NCI-H1417 treated with DMSO at 0.1 percent for 48 hours (cell line): ENCODE measurements around the gene LRRC4.

Source experiments
- DNase-seq: peaks from one replicate; lab custom pipeline; 2025; lab: John Stamatoyannopoulos, UW

Gene LRRC4

DNA sequence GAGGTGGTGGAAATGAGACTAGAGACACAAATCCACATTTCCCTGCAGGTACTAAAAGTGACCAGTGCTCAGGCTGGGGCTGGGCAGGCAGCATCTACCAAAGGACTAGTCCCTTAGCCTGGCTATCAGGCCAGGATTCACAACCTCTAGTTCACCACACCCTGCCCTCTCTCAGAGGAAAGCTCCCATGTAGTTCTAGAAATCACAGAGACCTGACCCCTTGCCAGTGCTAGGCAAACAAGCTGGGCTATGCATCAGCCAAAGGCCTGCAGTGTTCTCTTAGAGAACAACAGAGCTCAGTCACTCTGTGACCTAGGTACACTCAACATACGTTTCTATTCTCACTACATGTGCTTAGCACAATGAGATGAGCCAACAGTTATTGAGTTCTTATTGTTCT lies 26.7 kb upstream of the LRRC4 start:
- DNase-seq: no peak

DNA sequence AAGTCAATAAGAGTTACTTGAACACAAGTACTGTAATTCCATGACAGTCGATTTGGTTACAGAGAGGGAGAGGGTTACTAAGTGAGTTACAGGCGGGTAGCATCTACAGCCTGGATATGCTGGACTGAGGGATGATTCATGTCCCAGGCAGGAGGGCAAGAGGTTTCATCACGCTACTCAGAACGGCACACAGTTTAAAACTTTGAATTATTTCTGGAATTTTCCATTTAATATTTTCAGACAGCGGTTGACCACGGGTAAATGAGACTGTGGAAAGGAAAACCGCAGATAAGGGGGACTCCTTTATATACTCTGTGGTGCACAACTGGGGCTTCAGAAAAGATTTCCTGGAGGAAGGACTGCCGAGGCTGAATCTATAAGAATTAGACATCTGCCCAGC lies 25.7 kb upstream of the LRRC4 start:
- no peak for DNase-seq

DNA sequence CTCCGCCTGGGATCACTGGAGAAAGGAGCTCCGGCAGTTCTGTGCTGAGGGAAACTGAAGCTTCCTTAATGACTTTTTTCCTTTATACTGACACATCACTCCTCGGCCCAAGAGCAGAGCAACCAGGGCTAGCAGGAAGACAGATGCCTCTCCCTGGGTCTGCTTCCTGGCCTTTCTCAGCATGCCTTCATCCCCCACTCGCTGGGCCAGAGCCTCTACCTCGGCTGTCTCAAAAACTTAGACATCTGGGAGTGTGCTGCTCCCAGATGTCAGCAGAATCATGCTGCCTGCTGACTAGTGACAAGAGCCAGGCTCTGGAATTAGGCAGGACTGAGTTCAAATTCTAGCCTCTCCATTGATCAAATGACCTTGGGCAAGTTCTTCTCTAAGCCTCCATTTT lies 24.4 kb upstream of the LRRC4 start:
- DNase-seq: no peak

DNA sequence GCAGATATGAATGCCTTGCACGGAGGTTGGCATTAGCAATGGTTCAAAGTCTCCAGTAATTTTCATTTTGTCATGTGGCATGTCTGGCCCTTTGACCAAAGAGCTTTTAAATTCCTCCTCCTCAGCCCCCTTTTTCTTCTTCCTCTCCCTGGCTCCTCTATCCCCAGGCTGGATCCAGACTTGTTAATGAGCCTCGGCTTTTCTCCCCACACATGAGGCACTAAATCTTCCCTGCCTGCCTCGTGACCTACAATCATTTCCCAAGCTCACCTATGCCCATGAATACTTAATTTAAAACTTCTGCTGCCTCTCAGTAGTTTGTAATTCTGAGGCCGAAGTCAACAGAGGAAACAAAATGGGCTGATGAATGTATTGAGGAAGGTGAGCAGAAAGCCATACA lies 23.3 kb upstream of the LRRC4 start:
- DNase-seq: no peak

DNA sequence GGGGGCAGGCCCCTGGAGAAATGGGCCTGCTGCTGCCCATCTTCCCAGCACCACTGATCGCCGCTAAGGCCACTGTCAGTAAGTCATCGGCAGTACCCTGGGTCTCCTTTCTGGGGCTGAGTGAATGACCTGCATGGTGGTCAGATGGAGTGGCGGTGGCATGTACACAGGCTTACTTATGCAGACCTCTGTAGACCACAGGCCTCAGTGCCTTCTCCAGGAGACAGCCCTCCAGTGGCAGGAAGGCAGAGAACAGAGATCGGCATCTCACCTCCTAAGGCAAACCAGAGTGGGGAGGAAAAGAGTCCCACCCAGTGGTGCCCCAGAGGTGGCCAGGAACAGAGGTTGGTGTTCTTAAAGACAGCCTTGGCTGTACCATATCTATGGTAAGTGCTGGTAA lies 22.8 kb upstream of the LRRC4 start:
- DNase-seq: no peak

DNA sequence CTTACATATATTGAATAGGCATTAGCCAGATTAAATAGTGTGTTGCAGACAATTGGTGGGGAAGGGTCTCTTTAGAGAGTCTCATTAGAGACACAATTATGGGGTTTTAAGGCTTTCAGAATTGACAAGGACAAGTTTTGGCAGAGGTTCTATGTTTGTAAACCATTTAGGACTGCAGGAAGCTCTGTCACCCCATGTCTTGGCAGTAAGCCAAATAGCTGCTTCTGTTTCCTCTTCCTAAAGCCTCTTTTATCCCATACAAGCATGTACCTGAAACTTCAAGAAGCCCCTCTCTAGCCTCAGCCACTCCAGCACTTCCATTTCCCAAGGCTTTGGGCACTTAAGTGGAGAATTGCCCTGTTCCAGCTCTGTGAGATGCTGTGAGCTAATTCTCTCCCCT lies 21.8 kb upstream of the LRRC4 start:
- peak; percentile 73 for DNase-seq

DNA sequence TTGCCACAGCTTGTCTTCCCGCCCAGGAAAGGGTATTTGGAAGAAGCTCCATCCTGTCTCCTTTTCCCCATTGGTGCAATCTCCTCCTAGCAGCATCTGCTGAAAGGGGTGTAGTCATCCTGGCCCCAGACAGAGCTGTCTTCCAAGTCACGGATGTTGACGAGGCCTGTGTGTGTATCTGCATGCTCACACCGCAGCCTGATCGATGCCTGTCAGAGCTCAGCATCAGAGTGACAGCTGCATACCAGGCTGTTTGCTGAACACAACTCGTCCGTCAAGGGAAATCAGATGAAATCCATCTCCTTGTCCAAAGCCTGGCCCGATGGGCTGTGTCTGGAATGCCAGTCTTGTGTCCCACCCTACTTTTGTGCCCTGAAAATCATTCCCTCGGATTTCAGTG lies 21.2 kb upstream of the LRRC4 start:
- DNase-seq: no peak

DNA sequence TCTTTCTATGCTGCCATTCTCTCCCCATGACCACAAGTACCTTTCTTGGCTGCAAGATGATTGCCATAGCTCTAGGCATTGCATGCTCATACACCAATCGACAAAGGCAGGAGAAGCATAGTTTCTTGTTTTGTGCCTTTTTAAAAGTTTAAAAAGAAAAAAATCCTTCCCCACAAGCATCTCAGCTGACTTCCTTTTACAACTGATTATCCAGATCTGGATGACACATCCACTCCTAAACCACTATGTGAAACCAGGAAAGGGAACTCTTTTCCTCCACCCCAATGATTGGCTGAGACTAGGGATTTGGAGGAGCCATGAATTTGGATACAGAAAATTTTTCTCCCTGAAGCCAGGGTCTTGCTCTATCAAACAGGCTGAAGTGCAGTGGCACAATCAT lies 14.5 kb upstream of the LRRC4 start:
- no peak for DNase-seq

DNA sequence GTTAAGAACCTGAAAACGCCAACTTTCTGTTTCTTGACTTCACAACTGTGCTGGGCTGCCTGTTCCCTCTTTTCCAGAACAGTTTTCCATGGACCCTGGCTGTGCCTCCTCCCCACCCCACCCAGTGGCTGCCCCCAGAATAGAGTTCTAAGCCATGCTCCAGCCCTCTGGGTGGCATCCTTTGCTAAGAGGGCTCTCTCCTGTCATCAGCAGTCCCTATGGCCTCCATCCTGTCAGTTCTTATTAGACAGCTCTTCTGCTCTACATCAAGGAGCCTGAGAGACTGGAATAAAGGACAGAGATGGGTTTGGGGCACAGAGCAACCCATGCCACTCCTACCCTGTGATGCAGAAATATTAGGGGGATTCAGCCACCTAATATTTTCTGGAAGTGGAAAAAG lies 13.9 kb upstream of the LRRC4 start:
- no peak for DNase-seq

DNA sequence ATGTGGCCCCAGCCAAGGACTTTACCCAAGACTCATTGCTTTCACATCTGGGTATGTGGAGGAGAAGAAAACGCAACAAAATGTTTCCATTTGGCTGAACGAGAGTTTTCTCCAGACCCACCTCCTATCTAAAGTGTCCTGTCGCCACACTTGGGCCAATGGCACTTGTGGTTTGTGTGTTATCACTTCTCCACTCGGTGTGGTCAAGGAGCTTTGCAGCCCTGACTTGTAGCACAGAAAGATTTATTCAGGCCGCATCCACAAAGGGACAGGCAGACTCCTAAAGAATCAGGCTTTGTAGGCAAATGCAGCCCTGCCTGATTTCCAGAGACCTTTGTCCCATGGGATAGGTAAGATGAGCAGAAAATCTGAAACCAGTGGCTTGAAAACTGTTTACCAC lies 12.8 kb upstream of the LRRC4 start:
- no peak for DNase-seq

DNA sequence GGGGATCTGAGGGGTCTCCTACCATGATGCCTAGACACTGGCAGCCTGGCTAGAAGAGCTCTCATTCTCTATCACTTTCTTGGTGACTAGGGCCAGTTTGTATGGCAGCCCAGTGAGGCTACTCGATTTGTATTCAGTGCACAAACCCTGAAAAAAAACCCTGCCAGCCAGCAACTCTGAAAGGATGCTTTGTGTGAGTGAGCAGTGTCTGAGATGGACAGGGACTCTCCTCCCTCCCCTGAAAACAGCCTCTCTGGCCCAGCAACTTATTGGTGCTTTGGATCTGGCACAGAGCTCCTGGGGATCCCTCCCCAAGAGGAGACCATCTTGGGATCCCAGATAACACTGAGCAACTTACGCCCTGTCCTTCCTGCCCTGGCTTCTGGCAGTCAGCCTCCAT lies 10.8 kb upstream of the LRRC4 start:
- DNase-seq: no peak

DNA sequence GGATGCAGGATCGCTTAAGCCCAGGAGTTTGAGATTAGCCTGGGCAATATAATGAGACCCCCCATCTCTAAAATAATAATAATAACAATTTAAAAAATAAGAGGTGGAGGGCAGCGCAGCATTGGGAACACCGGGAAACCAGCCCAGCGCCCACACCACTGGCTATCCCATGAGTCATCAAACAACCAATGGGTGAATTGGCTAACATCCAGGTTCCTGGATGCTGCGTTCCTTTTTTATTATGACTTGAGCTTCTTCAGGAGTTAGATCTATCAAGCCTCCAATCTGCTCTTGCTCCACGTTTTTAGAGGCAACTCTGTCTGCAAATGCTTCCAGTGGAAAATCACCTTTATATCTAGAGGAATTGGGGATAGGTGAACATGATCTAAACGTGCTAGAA lies 10.0 kb upstream of the LRRC4 start:
- DNase-seq: no peak

DNA sequence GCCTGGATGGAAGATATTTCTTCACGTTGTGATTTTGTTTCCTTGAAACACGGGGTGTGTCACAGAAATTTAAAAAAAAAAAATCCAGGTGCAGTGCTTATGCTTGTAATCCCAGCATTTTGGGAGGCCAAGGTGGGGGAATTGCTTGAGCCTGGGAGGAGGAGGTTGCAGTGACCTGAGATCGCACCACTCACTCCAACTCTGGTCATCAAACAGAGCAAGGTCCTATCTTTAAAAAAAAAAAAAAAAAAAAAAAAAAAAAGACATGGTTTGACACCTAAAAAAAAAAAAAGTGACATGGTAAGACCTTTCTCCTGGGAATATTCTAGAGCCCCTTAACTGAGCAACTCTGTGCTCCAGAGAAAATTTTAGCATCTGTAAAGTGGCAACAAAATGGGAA lies 9.0 kb upstream of the LRRC4 start:
- DNase-seq: no peak

DNA sequence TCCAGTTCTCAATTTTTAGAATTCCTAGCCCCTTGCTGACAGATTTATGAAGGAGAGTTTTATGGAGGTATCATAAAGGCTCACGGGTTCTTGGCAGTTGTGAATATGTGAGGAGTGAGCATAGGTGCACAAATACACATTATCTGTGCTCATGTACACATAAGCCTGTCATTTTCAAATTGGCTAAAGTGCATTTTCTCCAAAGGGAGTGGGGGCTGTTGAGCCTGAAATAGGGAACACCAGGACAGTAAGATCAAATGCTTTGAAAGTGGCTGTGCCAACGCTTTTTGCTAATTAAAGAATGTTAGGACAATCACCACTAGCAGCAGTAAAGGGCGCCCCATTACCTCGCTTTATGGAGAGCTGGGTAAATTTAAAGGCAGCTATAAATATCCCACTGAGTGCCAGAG lies 8.3 kb upstream of the LRRC4 start:
- no peak for DNase-seq

DNA sequence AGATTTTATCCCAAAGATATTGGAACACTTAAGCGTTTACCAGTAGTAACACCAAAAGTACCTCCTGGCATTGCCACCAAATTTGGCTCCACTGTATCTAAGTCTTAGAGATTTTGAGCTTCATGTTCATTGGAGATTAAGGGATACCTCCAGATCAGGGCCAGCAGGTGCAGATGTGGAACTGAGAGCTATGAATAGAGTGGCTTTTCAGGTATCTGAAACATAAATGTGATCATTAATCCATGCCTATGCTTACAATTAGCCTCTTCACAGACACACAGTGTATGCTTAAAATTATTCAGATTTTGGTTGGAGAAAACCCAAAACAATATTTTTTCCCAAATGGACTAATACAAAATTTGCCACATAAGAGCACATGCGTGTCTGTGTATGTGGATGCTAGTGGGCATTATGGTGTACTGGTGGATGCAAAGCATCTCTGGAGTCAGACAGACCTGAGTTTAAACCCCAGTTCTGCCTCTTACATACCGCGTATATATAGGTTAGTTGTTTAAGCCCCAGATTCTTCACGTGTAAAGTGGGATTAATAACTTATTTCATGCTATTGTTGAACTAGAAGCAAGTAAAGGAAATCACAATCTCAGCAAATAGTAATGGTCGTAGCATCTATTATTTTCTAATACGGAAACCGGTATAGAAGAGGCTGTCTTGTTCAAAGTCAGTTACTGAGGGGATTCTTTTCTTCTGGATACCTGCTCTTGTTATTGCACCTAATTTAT lies 6.8 kb upstream of the LRRC4 start:
- no peak for DNase-seq

DNA sequence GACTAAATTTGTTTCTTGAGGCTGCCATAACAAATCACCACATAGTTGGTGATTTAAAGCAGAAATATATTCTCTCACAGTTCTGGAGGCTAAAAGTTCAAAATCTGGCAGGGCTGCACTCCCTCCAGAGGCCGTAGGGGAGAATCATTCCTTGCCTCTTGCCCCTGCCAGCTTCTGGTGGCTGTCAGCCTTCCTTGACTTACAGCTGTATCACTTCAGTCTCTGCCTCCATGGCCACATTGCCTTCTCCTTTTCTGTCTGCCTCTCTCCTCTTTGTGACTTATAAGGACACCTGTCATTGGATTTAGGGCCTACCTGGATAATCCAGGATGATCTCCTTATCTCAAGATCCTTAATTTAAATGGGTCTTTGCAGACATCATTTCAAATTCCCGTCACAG lies 5.8 kb upstream of the LRRC4 start:
- DNase-seq: no peak

DNA sequence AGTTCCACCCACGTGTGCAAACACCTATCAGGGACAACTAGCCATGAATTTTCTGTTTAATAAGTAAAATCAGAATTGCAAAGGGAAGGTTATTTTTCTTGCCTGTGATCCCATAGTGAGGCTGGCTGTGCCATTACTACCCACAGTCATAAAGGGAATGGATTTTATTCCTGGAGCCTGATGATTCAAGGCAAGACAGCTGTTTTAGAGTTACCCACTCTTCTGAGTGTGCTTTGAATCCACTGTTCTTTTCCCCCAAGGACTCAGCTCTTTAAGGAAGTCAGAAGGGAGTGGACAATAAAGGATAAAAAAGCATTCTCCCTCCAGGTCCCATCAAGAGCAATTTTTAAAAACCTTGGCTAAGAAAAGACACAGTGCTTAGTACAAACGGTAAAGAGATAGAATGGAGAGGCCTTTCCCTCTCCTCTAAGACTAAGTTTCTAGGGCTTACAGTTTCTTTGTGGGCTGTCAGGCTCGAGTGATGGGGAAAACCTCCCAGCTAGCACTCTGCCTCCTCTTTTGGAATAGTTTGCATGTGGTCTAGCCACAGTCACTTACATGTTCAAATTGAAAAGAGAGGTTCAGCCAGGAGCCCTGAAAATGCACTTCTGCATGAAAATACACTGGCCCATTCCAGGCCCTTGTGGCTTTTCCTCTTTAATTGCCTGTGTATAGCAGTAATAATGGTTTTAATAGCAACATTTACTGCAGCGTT lies 5.1 kb upstream of the LRRC4 start:
- DNase-seq: no peak

DNA sequence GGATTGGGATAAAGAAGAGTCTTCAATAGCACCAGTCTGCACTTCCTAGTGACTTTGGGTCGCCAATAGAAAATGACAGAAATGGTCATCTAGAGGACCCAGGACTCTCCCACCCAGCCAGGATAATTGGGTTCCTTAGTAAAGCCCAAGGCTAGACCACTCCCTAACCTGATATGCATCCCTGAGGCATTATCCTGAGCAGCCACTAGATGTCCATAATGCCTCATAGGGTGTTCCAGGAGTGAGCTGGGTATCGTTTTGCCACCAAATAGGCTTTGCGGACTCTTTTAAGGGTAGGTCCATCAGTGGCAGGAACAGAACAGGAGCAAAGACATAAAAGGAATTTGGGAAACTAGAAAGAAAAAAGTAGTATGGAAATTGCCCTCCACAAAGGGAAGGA lies 4.5 kb upstream of the LRRC4 start:
- no peak for DNase-seq

DNA sequence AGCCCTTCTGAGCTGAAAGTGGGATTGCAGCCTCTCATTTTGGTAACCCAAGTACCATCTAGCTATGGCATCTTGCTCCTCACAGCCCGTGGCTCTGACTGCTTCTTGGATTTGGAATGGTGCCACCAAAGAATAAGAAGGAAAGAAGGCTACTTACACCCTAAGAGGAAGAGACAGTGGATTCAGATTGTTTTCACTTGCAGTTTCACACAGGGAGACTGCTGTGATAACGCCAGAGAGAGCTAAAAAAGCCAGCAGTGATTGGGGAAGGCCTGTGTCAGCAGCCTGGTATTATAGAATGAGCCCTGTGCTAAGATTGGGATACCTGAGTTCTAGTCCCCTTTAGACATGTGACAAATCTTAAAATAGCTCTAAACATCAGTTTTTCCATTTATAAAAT lies 3.6 kb upstream of the LRRC4 start:
- DNase-seq: no peak

DNA sequence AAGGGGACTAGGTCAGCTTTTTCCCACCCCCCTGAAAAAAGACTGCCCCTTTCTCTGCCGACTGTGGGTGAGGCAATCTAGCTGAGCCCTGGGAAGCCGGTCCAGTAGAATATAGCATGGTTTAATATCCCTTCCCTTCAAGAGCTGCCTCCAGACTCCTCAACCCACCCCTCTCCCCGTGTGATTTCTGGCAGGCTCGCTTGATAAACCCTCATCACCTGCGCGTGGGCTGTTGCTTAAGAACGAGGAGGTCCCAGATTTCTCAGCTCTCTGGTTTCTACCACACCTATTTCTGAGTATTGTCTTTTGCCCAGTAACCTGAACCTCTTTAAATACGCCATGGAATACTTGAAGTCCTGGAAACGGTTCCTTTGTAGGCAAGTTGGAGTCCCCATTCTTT lies 2.0 kb upstream of the LRRC4 start:
- no peak for DNase-seq

DNA sequence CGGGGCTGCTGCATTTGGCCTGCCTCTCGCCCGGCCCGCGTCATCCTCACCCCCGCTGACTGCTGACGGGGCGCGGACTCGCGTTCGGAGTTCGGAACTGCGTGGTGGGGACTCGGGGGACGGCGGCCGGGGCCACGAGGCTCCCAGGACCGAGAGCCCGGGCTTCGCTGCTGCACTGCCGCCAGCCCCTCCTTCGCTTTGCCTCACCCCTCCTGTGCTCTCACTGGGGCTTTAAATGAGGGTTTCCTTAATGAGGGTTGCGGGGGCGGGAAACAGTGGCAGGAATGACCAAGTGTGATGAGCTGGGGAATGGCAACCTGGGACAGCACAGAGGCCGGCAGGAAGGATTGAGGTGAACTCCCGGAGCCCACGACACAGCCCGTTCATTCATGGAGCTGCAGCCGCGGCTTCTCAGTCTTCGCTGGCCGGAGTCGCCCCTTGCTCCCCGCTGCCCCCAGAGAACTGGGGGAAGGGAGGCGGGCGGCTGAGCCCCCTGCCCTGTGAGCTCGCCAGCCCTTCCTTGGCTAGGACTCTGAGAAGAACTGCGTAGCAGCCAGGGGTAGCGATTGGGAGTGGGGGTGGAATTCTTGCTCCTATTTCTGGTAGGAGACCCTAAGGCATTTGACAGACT lies 1.5 kb upstream of the LRRC4 start:
- no peak for DNase-seq

DNA sequence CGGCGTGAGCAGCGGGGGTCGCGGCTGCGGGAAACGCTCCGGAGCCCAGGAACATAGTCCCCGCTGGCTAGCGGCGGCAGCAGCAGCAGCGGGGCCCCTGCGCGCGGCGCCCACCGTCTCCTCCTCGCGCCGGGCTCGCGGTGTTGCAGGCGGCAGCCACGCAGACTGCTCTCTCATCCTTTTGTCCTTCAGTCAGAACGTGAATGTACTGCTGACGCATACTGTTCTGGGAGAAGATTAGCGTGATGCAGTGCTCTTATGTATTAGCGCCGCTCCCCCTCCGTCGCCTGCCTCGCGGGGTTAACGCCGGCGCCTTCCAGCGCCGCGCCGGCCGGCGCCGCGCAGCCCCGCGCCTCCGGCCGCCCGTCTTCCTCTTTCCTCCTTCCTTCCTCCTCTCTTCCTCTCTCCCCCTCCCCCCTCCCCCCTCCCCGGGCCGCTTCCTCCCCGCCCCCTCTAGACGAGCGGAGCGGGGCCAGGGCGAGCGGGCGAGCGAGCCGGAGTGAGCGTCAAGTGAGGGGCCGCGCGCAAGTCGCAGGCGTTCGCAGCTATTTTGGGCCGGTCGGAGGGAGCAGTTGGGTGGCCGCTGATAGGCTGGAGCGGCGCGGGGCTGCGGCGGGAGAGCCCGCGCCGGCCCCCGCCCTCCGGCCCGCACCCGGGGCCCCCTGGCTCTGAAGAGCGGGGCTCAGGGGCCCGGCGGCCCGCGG lies 816 bp upstream of the LRRC4 start:
- DNase-seq: peak; percentile 59

DNA sequence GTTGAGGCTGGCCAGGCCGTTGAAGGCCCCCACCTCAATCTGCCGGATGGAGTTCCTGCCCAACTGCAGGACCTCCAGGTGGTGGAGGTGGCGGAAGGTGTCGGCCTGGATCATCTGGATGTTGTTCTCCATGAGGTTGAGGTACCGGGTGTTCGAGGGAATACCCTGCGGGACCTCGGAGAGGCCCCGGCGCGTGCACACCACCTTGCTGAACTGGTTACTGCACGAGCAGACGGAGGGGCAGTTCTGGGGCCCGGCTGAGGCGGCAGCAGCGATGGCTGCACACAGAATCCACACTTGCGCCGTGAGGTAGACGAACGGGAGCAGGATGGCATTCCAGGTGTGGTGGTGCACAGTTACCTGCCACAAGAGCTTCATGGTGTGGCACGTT lies 979 bp downstream of the LRRC4 start:
- DNase-seq: no peak
